ENCODE data around the gene GSTM1. TPM values are rescaled to one million over a fixed set of nuclear protein-coding genes. Genes with fewer than 3 reads are reported as not detected.

The GSTM1 gene
- total and polyA plus RNA-seq, 10 of the 15 experiments (the other 5 are each of a cell fraction or from before 2014, with no cell fraction given), result 16.0 to 75.6 (median 46.4) TPM

GRCh38 chr1:109654519-109654918 is 33.1 kb upstream of the GSTM1 start:
- 85% methylated on average over 12 of the region's 12 CpGs for WGBS (ENCODE audit: insufficient coverage, insufficient replicate concordance, low lambda C conversion rate, missing lambda C conversion rate)
- DNase-seq (ENCODE audit: low read depth, low spot score) (no peak), ATAC-seq (no peak), FAIRE-seq (no peak)
- no peak overlapping the region for H3K9ac ChIP-seq (ENCODE audit: control insufficient read depth, insufficient read depth, low read length)
- no peaks in the 10 kb centered on the region; a peak in 1 of 4 replicates for H3K36me3 ChIP-seq (ENCODE audit: control insufficient read depth in 2 of 2, insufficient read depth in 2 of 2, low read length in 1 of 2)
- no peaks in the 10 kb centered on the region for H3K9me3 ChIP-seq (replicated peaks; ENCODE audit: control insufficient read depth, insufficient read depth, low read length)
- no peak overlapping the region for H2AFZ ChIP-seq (ENCODE audit: control insufficient read depth, low read depth, low read length)
- no peaks in the 10 kb centered on the region; the same call in 1 of the 2 replicates for H3K79me2 ChIP-seq (ENCODE audit: control insufficient read depth, insufficient read depth, low read length)
- intact Hi-C loops (cut with micrococcal nuclease; ENCODE audit: unreplicated experiment) (no loop called here), in situ Hi-C loops (cut with MboI) (no loop called here)
- H3K27ac ChIP-seq (ENCODE audit: control insufficient read depth, insufficient read depth), result no peak overlapping the region
- H3K4me3 ChIP-seq, result no peak overlapping the region
- 0 out of 2 replicates have a peak, but pooled peaks cover 4% of the 10 kb centered on the region for H3K4me1 ChIP-seq (ENCODE audit: control insufficient read depth, insufficient read depth, low read length)
- no peak overlapping the region for H3K4me2 ChIP-seq (ENCODE audit: control insufficient read depth, insufficient read depth)
- BruUV-seq (replicated peaks), result no TSS peak
- RAD21 ChIA-PET (ENCODE audit: unreplicated experiment), result interaction anchor here (1.6 kb wide), 1 partner anchor 108 kb away, joined by 4 read pairs; no protein-coding TSS in a partner anchor
- POLR2A ChIA-PET, result interaction anchor here (0.7 to 1.1 kb wide), 2 partner anchors 14 to 84 kb away, joined by 8 to 13 read pairs; no protein-coding TSS in a partner anchor
- no peaks in the 10 kb centered on the region for H3K27me3 ChIP-seq (replicated peaks in 1 of 2; ENCODE audit: control insufficient read depth in 2 of 2, insufficient read depth in 2 of 2, low read length in 1 of 2)
- SMC1A ChIA-PET (ENCODE audit: uncharacterized antibody, unreplicated experiment), result interaction anchor here (1.1 kb wide), 1 partner anchor 11 kb away, joined by 3 read pairs; no protein-coding TSS in a partner anchor
- no peaks in the 10 kb centered on the region for H4K20me1 ChIP-seq (ENCODE audit: control insufficient read depth, insufficient read depth)
- CTCF ChIA-PET, result interaction anchor here (1.6 to 10.8 kb wide), 4 partner anchors 15 to 330 kb away, joined by 6 to 299 read pairs (median 10); partner anchors contain the start of genes AHCYL1 and GSTM1
- TF ChIP-seq, protein P1, sequence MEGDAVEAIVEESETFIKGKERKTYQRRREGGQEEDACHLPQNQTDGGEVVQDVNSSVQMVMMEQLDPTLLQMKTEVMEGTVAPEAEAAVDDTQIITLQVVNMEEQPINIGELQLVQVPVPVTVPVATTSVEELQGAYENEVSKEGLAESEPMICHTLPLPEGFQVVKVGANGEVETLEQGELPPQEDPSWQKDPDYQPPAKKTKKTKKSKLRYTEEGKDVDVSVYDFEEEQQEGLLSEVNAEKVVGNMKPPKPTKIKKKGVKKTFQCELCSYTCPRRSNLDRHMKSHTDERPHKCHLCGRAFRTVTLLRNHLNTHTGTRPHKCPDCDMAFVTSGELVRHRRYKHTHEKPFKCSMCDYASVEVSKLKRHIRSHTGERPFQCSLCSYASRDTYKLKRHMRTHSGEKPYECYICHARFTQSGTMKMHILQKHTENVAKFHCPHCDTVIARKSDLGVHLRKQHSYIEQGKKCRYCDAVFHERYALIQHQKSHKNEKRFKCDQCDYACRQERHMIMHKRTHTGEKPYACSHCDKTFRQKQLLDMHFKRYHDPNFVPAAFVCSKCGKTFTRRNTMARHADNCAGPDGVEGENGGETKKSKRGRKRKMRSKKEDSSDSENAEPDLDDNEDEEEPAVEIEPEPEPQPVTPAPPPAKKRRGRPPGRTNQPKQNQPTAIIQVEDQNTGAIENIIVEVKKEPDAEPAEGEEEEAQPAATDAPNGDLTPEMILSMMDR (IDR thresholded peaks at IDR 0.05 in 2 of 3, conservative IDR thresholded peaks at IDR 0.05 in 1 of 3; ENCODE audit: control insufficient read depth in 2 of 3, extremely low read depth in 1 of 3, insufficient read depth in 1 of 3, low read depth in 3 of 3, low read length in 3 of 3), result no peak
- TF ChIP-seq, protein P2, sequence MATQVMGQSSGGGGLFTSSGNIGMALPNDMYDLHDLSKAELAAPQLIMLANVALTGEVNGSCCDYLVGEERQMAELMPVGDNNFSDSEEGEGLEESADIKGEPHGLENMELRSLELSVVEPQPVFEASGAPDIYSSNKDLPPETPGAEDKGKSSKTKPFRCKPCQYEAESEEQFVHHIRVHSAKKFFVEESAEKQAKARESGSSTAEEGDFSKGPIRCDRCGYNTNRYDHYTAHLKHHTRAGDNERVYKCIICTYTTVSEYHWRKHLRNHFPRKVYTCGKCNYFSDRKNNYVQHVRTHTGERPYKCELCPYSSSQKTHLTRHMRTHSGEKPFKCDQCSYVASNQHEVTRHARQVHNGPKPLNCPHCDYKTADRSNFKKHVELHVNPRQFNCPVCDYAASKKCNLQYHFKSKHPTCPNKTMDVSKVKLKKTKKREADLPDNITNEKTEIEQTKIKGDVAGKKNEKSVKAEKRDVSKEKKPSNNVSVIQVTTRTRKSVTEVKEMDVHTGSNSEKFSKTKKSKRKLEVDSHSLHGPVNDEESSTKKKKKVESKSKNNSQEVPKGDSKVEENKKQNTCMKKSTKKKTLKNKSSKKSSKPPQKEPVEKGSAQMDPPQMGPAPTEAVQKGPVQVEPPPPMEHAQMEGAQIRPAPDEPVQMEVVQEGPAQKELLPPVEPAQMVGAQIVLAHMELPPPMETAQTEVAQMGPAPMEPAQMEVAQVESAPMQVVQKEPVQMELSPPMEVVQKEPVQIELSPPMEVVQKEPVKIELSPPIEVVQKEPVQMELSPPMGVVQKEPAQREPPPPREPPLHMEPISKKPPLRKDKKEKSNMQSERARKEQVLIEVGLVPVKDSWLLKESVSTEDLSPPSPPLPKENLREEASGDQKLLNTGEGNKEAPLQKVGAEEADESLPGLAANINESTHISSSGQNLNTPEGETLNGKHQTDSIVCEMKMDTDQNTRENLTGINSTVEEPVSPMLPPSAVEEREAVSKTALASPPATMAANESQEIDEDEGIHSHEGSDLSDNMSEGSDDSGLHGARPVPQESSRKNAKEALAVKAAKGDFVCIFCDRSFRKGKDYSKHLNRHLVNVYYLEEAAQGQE (IDR thresholded peaks at IDR 0.05; ENCODE audit: low read depth, low read length), result no peak
- TF ChIP-seq POLR2A (IDR thresholded peaks at IDR 0.05; ENCODE audit: low read depth, low read length), result no peak
- TF ChIP-seq MYC (IDR thresholded peaks at IDR 0.05; ENCODE audit: insufficient read depth, insufficient read length, insufficient replicate concordance, low read length, severe bottlenecking), result no peak
- no peak for TF ChIP-seq CREM (IDR thresholded peaks at IDR 0.05; ENCODE audit: low read depth)
- TF ChIP-seq YY1 (IDR thresholded peaks at IDR 0.05; ENCODE audit: low read depth, low read length), result no peak
- no peak for TF ChIP-seq NR2F1 (conservative IDR thresholded peaks at IDR 0.05)
- TF ChIP-seq NR2C2 (IDR thresholded peaks at IDR 0.05; ENCODE audit: borderline replicate concordance, control insufficient read depth, insufficient read length, low read depth), result no peak
- TF ChIP-seq, protein P3, sequence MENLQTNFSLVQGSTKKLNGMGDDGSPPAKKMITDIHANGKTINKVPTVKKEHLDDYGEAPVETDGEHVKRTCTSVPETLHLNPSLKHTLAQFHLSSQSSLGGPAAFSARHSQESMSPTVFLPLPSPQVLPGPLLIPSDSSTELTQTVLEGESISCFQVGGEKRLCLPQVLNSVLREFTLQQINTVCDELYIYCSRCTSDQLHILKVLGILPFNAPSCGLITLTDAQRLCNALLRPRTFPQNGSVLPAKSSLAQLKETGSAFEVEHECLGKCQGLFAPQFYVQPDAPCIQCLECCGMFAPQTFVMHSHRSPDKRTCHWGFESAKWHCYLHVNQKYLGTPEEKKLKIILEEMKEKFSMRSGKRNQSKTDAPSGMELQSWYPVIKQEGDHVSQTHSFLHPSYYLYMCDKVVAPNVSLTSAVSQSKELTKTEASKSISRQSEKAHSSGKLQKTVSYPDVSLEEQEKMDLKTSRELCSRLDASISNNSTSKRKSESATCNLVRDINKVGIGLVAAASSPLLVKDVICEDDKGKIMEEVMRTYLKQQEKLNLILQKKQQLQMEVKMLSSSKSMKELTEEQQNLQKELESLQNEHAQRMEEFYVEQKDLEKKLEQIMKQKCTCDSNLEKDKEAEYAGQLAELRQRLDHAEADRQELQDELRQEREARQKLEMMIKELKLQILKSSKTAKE (IDR thresholded peaks at IDR 0.05; ENCODE audit: low read depth, poor library complexity, severe bottlenecking), result no peak
- TF ChIP-seq SMAD1 (IDR thresholded peaks at IDR 0.05; ENCODE audit: low read depth, partially characterized antibody), result no peak
- no peak for TF ChIP-seq NFXL1 (IDR thresholded peaks at IDR 0.05; ENCODE audit: borderline replicate concordance)
- no peak for TF ChIP-seq KAT2A (conservative IDR thresholded peaks at IDR 0.05; ENCODE audit: control insufficient read depth, low read depth, low read length)
- TF ChIP-seq PBX3 (IDR thresholded peaks at IDR 0.05; ENCODE audit: insufficient replicate concordance, low read depth, low read length), result no peak
- TF ChIP-seq CHD4 (IDR thresholded peaks at IDR 0.05), result no peak
- no peak for TF ChIP-seq ATF7 (IDR thresholded peaks at IDR 0.05; ENCODE audit: low read depth)

All from GM12878 (cell line).